NCI-H510A treated with DMSO at 0.1 percent for 48 hours (cell line): ENCODE measurements around the gene ARL10.
A peak's percentile ranks its signal among the peaks of the same experiment; 100 is the strongest.
"Not testable (repeated sequence)": the region's sequence is repeated elsewhere in the genome, so short reads cannot be mapped to it uniquely, and the experiment has no call there.

ENCODE experiments used
- DNase-seq: peaks from one replicate; lab custom pipeline; 2025; lab: John Stamatoyannopoulos, UW

ARL10 gene

GRCh38 chr5:176388444-176389134 is 23.3 kb downstream of the ARL10 start, which contains the start of the genes HIGD2A and NOP16:
HIGD2A (plus strand) TSS chr5:176388751; CDS start chr5:176388820, 69 bp downstream.
NOP16 (minus strand) TSS chr5:176388598; CDS start chr5:176388539, 59 bp downstream.
- peak; percentile 93 for DNase-seq

- no peak for DNase-seq
Measured at GRCh38 chr5:176389135-176390123, 24.1 kb downstream of the ARL10 start.

GRCh38 chr5:176391479-176391878 is 26.2 kb downstream of the ARL10 start:
- no peak for DNase-seq

- no peak for DNase-seq
Measured at GRCh38 chr5:176391999-176392398, 26.7 kb downstream of the ARL10 start.

- DNase-seq = no peak
Measured at GRCh38 chr5:176392526-176392925, 27.2 kb downstream of the ARL10 start.

- no peak for DNase-seq
Measured at GRCh38 chr5:176394096-176394495, 28.8 kb downstream of the ARL10 start.

GRCh38 chr5:176394881-176395675 is 29.8 kb downstream of the ARL10 start:
- DNase-seq = no peak

GRCh38 chr5:176396330-176396729 is 31.0 kb downstream of the ARL10 start:
- peak; percentile 3 for DNase-seq

- DNase-seq = no peak
Measured at GRCh38 chr5:176397736-176398420, 32.6 kb downstream of the ARL10 start.

GRCh38 chr5:176400382-176401156 is 35.3 kb downstream of the ARL10 start:
- DNase-seq = no peak

- DNase-seq = no peak
Measured at GRCh38 chr5:176401281-176402205, 36.3 kb downstream of the ARL10 start.

- DNase-seq = no peak
Measured at GRCh38 chr5:176405656-176406435, 40.6 kb downstream of the ARL10 start.

GRCh38 chr5:176406436-176407052 is 41.3 kb downstream of the ARL10 start:
- DNase-seq = no peak

GRCh38 chr5:176407456-176408251 is 42.4 kb downstream of the ARL10 start:
- no peak for DNase-seq

- not testable (repeated sequence) for DNase-seq
Measured at GRCh38 chr5:176408252-176408573, 42.9 kb downstream of the ARL10 start.

- DNase-seq = no peak
Measured at GRCh38 chr5:176408590-176408989, 43.3 kb downstream of the ARL10 start.

GRCh38 chr5:176409765-176410164 is 44.5 kb downstream of the ARL10 start:
- DNase-seq = no peak
